RWPE1 (cell line): ENCODE measurements around the gene UPF2.

Experiments
- CTCF ChIA-PET: fragments of 350-600 bp; sonication (Branson Sonifier 250); formaldehyde crosslinking; extraction: SDS; loops from one replicate; lab custom pipeline; 2021; lab: Yijun Ruan, JAX
- POLR2A ChIA-PET: fragments of 400-600 bp; formaldehyde crosslinking; extraction: SDS; loops from one replicate; lab custom pipeline; 2020; ENCODE audit warnings: antibody characterized with exemption; ENCODE audit not compliant: low non-redundant PET; lab: Yijun Ruan, JAX
- DNase-seq: peaks from one replicate; pipeline ENCODE4 v3.0.0; 2012; ENCODE audit warnings: low spot score
- H3K27ac ChIP-seq: fragments of 450-650 bp; 2 replicates; pipeline ENCODE4 v1.5.1; 2017
- CTCF ChIP-seq: fragments of 450-650 bp; conservative IDR thresholded peaks from 2 replicates; pipeline ENCODE4 v1.5.1; 2017; ENCODE audit warnings: low read depth, mild to moderate bottlenecking

The UPF2 gene

DNA sequence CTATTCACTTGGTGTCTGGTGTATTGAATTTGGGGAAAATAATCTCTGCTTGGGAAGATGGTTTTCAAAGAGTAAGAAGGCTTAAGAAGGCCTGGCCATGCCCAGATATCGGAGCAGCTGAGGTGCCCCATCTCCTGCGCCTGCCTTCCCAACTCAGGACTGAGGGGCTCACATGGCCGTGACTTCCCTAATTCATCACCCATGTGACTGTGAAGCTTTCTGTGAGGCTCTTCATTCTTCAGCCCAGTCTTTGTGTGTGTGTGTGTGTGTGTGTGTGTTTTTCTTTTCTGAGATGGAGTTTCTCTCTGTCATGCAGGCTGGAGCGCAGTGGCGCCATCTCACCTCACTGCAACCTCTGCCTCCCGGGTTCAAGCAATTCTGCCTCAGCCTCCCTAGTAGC is 166.3 kb downstream of the UPF2 start:
- H3K27ac ChIP-seq = peak overlapping the region; percentile 93
- DNase-seq = no peak
- ChIA-PET CTCF (no interaction called here), POLR2A (no interaction called here)
- TF ChIP-seq CTCF = no peak

DNA sequence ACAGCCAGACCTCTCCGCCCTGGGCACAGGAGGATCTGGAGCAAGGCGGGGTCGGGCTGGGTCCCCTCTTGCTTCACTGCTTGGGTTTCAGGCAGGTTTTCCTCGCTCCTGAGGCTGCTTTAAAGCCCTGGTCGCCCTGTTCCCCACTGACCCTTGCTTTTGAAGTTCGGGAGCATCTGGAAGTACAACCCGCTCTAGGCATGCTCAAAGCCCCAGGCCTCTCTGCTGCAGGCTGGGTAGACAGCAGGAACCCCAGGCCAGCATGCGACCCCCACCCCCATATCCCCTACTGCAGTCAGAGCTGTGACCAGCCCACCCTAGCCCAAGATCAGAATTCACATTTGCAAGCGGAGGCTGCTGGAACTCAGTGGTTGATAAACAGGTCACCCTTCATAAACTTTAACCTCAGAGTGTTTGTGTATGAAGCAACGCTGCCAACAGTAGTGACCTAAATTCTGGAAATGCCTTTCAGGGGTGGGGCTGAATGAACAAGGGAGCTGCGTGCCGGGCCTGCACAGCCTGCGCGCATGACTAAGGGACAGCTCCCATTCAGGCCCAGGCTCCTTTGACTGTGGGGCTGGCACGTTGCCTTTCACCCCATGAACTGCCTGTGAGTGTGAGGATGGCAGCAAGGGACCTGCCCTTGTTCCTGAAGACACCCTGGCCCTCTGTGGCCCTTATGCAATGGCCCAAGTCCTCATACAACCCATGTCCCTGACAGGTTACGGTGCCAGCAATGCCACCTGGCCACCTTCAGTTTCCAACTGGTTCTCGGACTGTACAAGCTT is 166.9 kb downstream of the UPF2 start:
- ChIA-PET POLR2A (no interaction called here), CTCF (no interaction called here)
- TF ChIP-seq CTCF = no peak
- peak overlapping the region; percentile 93 for H3K27ac ChIP-seq
- peak; percentile 95 for DNase-seq

- H3K27ac ChIP-seq = peak overlapping the region; percentile 93
- peak; percentile 77 for DNase-seq
- POLR2A ChIA-PET = no interaction called here
- CTCF ChIA-PET = no interaction called here
- no peak for TF ChIP-seq CTCF
Observed at GRCh38 chr10:11874568-11875493, 167.8 kb downstream of the UPF2 start.

DNA sequence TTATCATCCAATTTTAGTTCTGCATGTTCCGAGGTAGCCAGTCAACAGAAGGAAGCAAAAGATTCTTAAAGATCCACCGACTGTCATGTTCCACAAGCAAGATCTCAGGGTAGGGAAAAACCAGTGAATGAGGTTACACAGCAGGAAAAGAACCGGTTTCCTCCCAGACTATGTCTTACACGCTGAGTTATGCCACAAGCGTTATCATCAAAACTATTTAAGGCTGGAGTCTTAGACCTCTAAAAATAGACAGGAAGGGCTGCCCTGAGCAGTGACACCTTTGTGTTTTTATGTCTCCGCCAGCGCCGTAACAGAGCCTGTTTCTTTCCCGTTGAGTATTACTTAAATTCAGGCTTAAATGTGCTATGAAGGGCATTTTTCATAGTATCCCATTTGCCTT is 171.1 kb downstream of the UPF2 start:
- DNase-seq = no peak
- no peak overlapping the region for H3K27ac ChIP-seq
- TF ChIP-seq CTCF = no peak
- CTCF ChIA-PET = no interaction called here
- POLR2A ChIA-PET = no interaction called here

- DNase-seq = no peak
- ChIA-PET POLR2A (no interaction called here), CTCF (no interaction called here)
- no peak for TF ChIP-seq CTCF
- H3K27ac ChIP-seq = no peak overlapping the region
Observed at GRCh38 chr10:11870900-11871400, 171.7 kb downstream of the UPF2 start.

DNA sequence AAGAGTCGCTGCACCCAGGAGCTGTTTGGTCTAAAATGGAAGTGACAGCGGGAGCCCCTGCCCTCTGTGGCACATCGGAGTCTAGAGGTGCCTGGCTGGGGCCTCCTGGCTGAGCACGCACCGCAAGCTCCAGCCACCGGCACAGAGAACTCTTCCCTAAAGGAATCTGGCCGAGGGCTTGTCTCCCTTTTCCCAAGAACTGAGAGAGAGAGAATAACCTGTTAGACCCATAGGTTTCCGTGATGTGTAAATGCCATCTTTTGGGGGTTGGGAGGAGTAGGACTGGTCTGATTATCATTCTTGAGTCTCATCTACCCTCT is 172.2 kb downstream of the UPF2 start:
- CTCF ChIA-PET = no interaction called here

More for the DNA sequence above, 172.2 kb downstream of the UPF2 start:
- no peak for TF ChIP-seq CTCF
- POLR2A ChIA-PET = no interaction called here
- peak overlapping the region; percentile 24 for H3K27ac ChIP-seq
- no peak for DNase-seq
